Lung (tissue), 12 donors: ENCODE data around the gene SP8. TPM values are rescaled to one million over a fixed set of nuclear protein-coding genes. Genes with fewer than 3 reads are reported as not detected.

Source experiments
- ATAC-seq: fragments of 200-7000 bp; cut with Tn5 transposase; one replicate; pipeline ENCODE4 v1.9.1; 2020; ENCODE audit warnings: moderate number of reproducible peaks; ENCODE audit not compliant: insufficient read depth, low FRiP score
- DNase-seq, 3 donors: peaks; one replicate each; pipeline ENCODE4 v3.0.0-alpha.2; 2013 to 2017
- H3K27ac ChIP-seq, 2 donors: one replicate each; pipeline ENCODE4 v1.5.1; 2013; ENCODE audit warnings: mild to moderate bottlenecking in 2 of 2, moderate library complexity in 2 of 2, control low read depth in 1 of 2, inconsistent platforms in 1 of 2, low read depth in 1 of 2, low read length in 1 of 2
- H3K27me3 ChIP-seq, 3 donors: one replicate each; pipeline ENCODE4 v1.5.1; 2013; ENCODE audit warnings: low read length in 2 of 3; ENCODE audit not compliant: control insufficient read depth in 3 of 3, insufficient read depth in 3 of 3
- H3K36me3 ChIP-seq, 4 donors: one replicate each; pipeline ENCODE4 v1.5.1; 2013; ENCODE audit warnings: low read length in 4 of 4, mild to moderate bottlenecking in 1 of 4, moderate library complexity in 1 of 4; ENCODE audit not compliant: control insufficient read depth in 4 of 4, insufficient read depth in 4 of 4
- H3K4me1 ChIP-seq, 5 donors: one replicate each; pipeline ENCODE4 v1.5.1; 2013; ENCODE audit warnings: low read length in 5 of 5, mild to moderate bottlenecking in 2 of 5, moderate library complexity in 1 of 5; ENCODE audit not compliant: control insufficient read depth in 5 of 5, insufficient read depth in 5 of 5
- H3K4me3 ChIP-seq: one replicate; pipeline ENCODE4 v1.5.1; 2013; ENCODE audit warnings: mild to moderate bottlenecking, control low read depth, moderate library complexity
- H3K9ac ChIP-seq, 2 donors: one replicate each; pipeline ENCODE4 v1.5.1; 2013; ENCODE audit warnings: low read length in 2 of 2, control low read depth in 1 of 2; ENCODE audit not compliant: insufficient read depth in 1 of 2
- H3K9me3 ChIP-seq, 4 donors: one replicate each; pipeline ENCODE4 v1.5.1; 2013; ENCODE audit warnings: low read length in 3 of 4, mild to moderate bottlenecking in 1 of 4, moderate library complexity in 1 of 4; ENCODE audit not compliant: control insufficient read depth in 4 of 4, insufficient read depth in 3 of 4
- WGBS, 2 donors: extraction: QIAGEN DNeasy Blood & Tissue Kit; methylation state at CpG; one replicate each; pipeline ENCODE4 v1.1.7; 2013; 5-methylcytosine and 5-hydroxymethylcytosine counted together
- polyA plus RNA-seq, 2 donors: library from polyadenylated mRNA; stranded (reverse); fragments of 200-250 nt; gene quantifications; one replicate each; pipeline ENCODE4 v1.2.1, GENCODE V29; 2013
- total RNA-seq, 2 donors: library from RNA; depleted of rRNA in 1 of 2; stranded (reverse); fragments of >200 nt in 1 of 2; gene quantifications; one replicate each; pipeline ENCODE4 v1.2.1, GENCODE V29; 2014 to 2021
- TF ChIP-seq, protein P1 (sequence below): IDR thresholded peaks from 2 replicates; pipeline ENCODE4 v1.5.1; 2012; ENCODE audit warnings: mild to moderate bottlenecking; ENCODE audit errors: control extremely low read depth, extremely low read depth
- donor health status: control.
- donor health status: control.
- donor health status: Bipolar disorder and iron deficiency.
- donor health status: healthy.
- donor health status: DM: yes; HTN: yes; CAD: no.

Gene SP8
- total and polyA plus RNA-seq, 4 donors, result not detected

DNA sequence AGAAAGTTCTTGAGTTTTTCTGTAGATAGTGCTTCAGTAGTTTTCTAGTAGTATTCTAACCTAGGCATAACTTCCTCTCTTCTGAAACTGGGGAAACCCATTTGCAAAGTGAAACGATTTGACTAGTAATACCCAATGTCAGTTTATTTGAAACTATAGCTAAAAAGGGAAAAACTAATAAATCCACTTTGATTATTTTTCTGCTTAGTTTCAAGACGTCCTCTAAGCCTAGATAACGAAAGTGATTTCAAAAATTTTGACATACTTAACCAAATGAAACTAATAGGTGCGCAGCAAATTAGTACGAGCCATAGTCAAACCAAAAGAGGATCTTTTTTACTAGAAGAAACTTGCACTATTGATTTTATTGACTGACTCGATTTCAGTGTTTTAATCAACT, 9.8 kb upstream of the SP8 start:
- ATAC-seq (no peak), DNase-seq (peak in 1 of 3 donors; percentile 63)
- Histone ChIP-seq H3K9ac (no peak overlapping the region), H3K4me1 (peaks cover 0 to 8% (median 2%) of the 10 kb centered on the region in 5 donors), H3K36me3 (no peaks in the 10 kb centered on the region), H3K27ac (no peak overlapping the region), H3K27me3 (peaks cover 14 to 91% (median 88%) of the 10 kb centered on the region in 3 donors), H3K4me3 (no peak overlapping the region), H3K9me3 (peaks cover 0 to 2% (median 0%) of the 10 kb centered on the region in 4 donors)
- 9 to 15% methylated on average over 6 of the region's 6 CpGs for WGBS, 2 donors
- TF ChIP-seq, protein P1, sequence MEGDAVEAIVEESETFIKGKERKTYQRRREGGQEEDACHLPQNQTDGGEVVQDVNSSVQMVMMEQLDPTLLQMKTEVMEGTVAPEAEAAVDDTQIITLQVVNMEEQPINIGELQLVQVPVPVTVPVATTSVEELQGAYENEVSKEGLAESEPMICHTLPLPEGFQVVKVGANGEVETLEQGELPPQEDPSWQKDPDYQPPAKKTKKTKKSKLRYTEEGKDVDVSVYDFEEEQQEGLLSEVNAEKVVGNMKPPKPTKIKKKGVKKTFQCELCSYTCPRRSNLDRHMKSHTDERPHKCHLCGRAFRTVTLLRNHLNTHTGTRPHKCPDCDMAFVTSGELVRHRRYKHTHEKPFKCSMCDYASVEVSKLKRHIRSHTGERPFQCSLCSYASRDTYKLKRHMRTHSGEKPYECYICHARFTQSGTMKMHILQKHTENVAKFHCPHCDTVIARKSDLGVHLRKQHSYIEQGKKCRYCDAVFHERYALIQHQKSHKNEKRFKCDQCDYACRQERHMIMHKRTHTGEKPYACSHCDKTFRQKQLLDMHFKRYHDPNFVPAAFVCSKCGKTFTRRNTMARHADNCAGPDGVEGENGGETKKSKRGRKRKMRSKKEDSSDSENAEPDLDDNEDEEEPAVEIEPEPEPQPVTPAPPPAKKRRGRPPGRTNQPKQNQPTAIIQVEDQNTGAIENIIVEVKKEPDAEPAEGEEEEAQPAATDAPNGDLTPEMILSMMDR, result no peak

DNA sequence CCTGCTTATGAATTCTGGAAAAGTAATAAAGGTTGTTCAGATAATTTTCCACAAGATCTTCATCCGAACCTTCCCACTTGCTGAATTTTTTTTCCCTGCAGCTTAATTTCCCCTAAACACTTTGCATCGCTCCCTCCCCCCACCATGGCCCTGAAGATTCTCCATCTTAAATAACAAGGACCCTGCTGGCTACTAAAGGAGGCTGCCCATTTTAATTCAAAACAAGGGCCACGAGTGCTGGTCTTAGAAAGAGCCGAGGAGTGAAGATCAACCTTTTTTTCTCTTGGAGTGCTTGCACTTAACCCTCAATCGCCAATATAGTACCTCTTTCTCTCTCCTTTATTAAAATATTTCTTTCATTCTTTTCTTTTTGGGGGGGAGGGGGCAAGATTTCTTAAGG, 9.2 kb upstream of the SP8 start:
- Histone ChIP-seq H3K27me3 (peaks cover 14 to 91% (median 89%) of the 10 kb centered on the region in 3 donors), H3K27ac (no peak overlapping the region), H3K9ac (no peak overlapping the region), H3K4me1 (peaks cover 0 to 9% (median 2%) of the 10 kb centered on the region in 5 donors), H3K9me3 (peaks cover 0 to 5% (median 0%) of the 10 kb centered on the region in 4 donors), H3K36me3 (no peaks in the 10 kb centered on the region), H3K4me3 (no peak overlapping the region)
- 8 to 17% methylated on average over 5 of the region's 5 CpGs for WGBS, 2 donors
- ATAC-seq, result no peak
- no peak for DNase-seq
- TF ChIP-seq, protein P1, result no peak

DNA sequence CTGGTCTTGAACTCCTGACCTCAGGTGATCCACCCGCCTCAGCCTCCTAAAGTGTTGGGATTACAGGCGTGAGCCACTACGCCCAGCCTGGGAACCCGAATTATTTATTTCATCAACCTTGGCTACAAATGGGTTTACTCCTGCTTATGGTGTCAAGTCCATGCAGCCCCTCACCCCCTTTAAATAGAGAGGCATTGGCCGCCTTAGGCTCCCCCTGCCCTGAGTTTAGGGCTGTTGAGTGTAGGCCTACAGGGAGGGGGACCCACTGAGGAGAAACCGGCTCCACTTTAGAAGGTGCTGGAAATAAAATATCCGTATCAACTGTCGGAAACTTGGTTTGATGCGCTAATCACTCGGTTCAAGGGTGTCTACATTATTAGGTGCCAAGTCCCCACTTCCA, 8.7 kb upstream of the SP8 start:
- ATAC-seq (no peak), DNase-seq (no peak)
- H3K9ac ChIP-seq, result no peak overlapping the region
- H3K27me3 ChIP-seq, result peaks cover 14 to 91% (median 89%) of the 10 kb centered on the region in 3 donors
- H3K4me1 ChIP-seq, result peaks cover 0 to 11% (median 2%) of the 10 kb centered on the region in 5 donors
- TF ChIP-seq, protein P1, result no peak
- WGBS, 2 donors, result 16 to 19% methylated on average over 10 of the region's 10 CpGs
- H3K36me3 ChIP-seq, result no peaks in the 10 kb centered on the region
- H3K9me3 ChIP-seq, result peaks cover 0 to 6% (median 0%) of the 10 kb centered on the region in 4 donors
- H3K4me3 ChIP-seq, result no peak overlapping the region
- H3K27ac ChIP-seq, result no peak overlapping the region

DNA sequence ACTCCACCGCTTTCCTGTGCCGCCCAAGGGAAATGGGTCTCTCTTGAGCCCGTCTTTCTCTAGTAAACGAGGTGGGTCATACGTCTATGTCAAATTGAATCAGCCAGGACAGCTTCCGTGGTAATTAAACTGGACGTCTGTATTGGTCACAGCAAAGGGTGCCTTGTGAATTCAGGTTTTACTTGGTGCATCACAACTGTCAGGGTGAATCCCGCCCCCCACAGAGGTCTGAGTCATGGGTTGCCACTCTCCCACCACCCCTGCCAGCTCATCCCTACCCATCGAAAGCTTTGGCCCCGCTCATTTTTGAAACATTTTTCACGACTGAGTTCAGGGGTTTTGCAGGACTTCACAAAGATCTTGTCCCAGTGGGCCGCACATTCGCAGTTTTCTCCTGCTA, 8.0 kb upstream of the SP8 start:
- Histone ChIP-seq H3K27me3 (peaks cover 14 to 91% (median 90%) of the 10 kb centered on the region in 3 donors), H3K9ac (no peak overlapping the region), H3K27ac (no peak overlapping the region), H3K4me3 (no peak overlapping the region), H3K4me1 (peaks cover 0 to 11% (median 2%) of the 10 kb centered on the region in 5 donors), H3K9me3 (peaks cover 0 to 6% (median 0%) of the 10 kb centered on the region in 4 donors), H3K36me3 (no peaks in the 10 kb centered on the region)
- TF ChIP-seq, protein P1, result no peak
- no peak for ATAC-seq
- WGBS, 2 donors, result 13 to 15% methylated on average over 13 of the region's 13 CpGs
- DNase-seq, result no peak
